WI38 (cell line): ENCODE measurements around the gene ANKDD1B.

Source experiments
- H3K4me3 ChIP-seq: 2 replicates; pipeline ENCODE4 v1.5.1; 2011; ENCODE audit warnings: low read depth, mild to moderate bottlenecking, control low read depth, low read length
- TF ChIP-seq, protein P1 (sequence below): IDR thresholded peaks from 2 replicates; pipeline ENCODE4 v1.5.1; 2012; ENCODE audit warnings: low read depth, mild to moderate bottlenecking, control low read depth, low read length

ANKDD1B gene

DNA sequence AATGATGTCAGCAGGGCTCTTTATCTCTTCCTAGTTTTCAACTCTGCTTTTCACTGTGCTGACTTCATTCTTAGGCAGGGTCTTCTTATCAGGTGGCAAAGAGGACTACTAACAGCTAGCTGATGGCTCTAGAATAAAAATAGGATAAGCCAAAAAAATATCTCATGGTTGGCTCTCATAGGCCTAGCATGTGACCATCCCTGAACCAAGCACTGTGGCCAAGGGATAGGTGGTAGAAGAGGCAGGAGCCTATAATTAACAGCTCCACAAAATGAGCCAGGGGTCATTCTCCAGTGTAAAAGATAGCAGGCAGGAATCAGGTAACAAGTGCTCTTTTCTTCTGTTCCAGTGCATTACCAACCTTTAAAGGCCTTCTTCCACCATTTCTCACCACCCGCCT, 21.1 kb downstream of the ANKDD1B start:
- TF ChIP-seq, protein P1, sequence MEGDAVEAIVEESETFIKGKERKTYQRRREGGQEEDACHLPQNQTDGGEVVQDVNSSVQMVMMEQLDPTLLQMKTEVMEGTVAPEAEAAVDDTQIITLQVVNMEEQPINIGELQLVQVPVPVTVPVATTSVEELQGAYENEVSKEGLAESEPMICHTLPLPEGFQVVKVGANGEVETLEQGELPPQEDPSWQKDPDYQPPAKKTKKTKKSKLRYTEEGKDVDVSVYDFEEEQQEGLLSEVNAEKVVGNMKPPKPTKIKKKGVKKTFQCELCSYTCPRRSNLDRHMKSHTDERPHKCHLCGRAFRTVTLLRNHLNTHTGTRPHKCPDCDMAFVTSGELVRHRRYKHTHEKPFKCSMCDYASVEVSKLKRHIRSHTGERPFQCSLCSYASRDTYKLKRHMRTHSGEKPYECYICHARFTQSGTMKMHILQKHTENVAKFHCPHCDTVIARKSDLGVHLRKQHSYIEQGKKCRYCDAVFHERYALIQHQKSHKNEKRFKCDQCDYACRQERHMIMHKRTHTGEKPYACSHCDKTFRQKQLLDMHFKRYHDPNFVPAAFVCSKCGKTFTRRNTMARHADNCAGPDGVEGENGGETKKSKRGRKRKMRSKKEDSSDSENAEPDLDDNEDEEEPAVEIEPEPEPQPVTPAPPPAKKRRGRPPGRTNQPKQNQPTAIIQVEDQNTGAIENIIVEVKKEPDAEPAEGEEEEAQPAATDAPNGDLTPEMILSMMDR: no peak
- H3K4me3 ChIP-seq: no peak overlapping the region

DNA sequence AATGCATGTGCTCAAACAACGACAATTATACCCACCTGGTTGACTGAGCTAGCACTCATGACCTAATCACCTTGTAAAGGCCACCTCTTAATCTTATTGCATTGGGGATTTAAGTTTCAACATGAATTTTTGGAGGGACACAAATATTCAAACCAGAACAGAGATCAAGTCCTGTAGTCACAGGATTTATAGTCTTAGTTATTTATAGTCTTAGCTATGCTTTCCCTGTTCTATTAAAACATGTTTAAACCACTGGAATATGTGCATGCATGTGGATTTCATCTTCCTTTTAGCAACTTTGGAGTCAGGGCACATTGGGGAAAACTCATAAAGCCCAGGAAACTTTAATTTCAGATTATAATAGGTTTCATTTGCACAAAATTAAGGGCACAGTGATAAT, 26.7 kb downstream of the ANKDD1B start:
- H3K4me3 ChIP-seq: no peak overlapping the region

DNA sequence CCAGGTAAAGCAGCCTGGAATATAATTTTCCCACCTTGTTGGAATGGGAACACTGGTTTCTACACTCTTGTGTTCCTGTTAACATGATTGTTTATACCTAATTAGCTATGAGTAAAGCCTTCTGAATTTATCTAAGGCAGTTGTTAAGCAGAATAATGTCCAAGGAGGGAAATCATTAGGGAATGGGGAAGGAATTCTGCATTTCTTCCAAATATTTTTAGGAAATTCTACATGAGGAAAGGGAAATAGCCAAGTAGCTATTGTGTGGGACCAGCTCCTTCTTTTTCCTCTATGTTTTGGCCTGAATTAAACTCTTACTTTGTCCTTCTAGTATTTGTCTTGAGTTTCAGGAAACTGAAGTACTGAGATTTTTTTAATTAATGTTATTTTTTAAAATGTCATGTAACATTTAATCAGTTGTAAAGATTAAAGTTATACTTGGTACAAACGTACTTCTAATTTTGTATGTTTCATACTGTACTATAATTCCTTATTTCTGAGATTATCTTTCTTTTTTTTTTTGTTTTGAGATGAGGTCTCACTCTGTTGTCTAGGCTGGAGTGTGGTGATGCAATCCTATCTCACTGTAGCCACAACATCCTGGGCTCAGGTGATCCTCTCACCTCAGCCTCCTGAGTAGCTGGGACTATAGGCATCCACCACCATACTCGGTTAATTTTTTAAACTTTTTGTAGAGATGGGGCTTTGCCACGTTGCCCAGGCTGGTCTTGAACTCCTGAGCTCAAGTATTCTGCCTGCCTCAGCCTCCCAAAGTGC, 28.5 kb downstream of the ANKDD1B start:
- TF ChIP-seq, protein P1: no peak
- H3K4me3 ChIP-seq: no peak overlapping the region

More for the DNA sequence above, 26.7 kb downstream of the ANKDD1B start:
- TF ChIP-seq, protein P1: no peak

DNA sequence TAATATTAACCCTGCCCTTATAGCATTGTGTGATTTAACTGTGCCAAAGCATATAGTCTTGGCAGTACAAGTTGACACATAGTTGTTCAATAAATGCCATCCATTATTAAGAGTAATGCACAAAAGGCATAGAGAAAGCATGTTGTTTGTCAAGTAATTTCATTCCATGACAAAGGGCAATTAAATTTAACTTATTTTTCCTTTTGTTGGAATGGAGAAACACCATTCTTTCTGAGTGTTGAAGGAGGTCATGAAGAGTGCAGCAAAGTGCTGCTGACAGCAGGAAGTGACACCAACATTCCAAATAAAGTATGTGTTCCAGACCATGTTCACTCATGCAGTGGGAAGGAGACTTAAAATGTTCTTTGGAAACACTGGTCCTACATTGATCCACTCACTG, 29.1 kb downstream of the ANKDD1B start:
- TF ChIP-seq, protein P1: no peak
- no peak overlapping the region for H3K4me3 ChIP-seq

DNA sequence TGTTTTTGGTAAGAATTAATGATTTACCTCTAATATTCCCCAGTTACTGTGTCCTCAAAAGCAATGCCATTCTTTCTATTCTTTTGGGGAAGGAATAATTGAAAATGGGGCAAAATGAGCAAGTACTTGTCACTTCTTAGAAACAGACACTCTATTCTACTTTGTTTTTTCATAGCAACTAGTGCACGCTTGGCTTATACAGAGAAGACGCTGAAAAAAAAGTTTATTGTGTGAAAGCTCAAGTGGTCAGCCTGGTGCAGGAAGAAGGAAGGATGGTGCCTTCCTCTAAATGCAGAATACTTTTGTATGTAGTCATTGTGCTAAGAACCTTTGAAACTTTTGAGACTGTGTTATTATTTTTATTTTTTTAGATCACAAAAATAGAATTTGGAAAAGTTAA, 29.6 kb downstream of the ANKDD1B start:
- TF ChIP-seq, protein P1: no peak
- H3K4me3 ChIP-seq: no peak overlapping the region

DNA sequence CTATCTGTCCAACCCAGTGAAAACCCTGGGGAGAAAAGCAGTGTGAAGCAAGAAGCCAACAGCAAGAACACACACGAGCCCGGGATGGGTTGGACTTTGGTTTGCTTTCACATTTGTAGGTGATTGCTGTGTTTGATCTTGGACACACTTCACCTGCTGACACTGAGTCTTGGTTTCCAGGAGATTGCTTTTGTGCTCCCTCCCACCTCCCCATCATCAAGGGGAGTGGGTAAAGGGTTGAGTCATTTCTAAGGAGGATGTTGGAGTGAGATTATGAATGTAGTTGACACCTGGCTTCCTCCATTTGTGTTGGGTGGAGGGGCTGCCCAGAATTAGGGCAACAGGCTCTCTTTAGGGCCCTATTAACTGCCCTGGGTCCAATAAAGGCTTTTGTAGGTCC, 37.5 kb downstream of the ANKDD1B start:
- no peak overlapping the region for H3K4me3 ChIP-seq
- TF ChIP-seq, protein P1: no peak

DNA sequence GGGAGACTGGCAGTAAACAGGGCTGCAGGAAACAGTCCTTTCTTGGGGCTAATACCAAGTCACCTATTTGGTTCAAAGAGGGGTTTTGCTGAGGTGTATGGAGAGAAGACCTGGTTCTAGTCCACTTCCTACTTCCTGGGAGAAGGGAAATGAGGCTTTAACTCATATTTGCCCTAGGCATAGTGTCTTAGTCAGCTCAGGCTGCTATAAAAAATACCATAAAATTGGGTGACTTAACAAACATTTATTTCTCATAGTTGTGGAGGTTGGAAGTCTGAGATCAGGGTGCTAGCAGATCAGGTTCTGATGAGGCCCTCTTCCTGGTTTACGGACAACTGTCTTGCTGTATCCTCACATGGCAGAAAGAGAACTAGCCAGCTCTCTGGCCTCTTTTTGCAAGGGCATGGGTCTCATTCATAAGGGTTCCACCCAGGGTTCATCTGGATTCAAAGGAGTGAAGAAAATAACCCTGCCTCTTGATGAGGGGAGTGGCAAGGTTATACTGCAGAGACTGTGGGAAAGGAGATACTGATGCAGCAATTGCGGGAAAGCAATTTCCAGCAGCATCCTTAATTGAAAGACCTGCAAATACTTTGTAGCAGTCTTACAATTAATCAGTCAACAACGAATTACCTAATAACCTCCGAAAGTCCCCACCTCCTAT, 40.5 kb downstream of the ANKDD1B start:
- H3K4me3 ChIP-seq: no peak overlapping the region
- TF ChIP-seq, protein P1: no peak
